IMR-90 (cell line): ENCODE measurements around the gene KPNA3. TPM values are rescaled to one million over a fixed set of nuclear protein-coding genes. Genes with fewer than 3 reads are reported as not detected.

Experiments
- ATAC-seq: fragments of 200-7000 bp; cut with Tn5 transposase; 2 replicates; pipeline ENCODE4 v1.9.1; 2020; ENCODE audit warnings: low read depth, mild to moderate bottlenecking, moderate library complexity
- BruUV-seq: library from RNA; stranded (reverse); fragments of 400-500 nt; replicated peaks from 2 replicates; lab custom pipeline; 2021; lab: Mats Ljungman, UMichigan
- CTCF ChIA-PET: fragments of 300-600 bp; formaldehyde crosslinking; extraction: SDS; loops from one replicate; lab custom pipeline; 2021; ENCODE audit warnings: antibody characterized with exemption; lab: Yijun Ruan, JAX
- POLR2A ChIA-PET: fragments of 300-600 bp; sonication (Branson Sonifier 250); formaldehyde crosslinking; loops from one replicate; lab custom pipeline; 2022; ENCODE audit warnings: antibody characterized with exemption; ENCODE audit not compliant: unreplicated experiment; lab: Charles Lee
- DNase-seq: peaks from one replicate; pipeline ENCODE4 v3.0.0; 2013
- H2AFZ ChIP-seq: replicated peaks from 2 replicates; pipeline ENCODE3; 2013; ENCODE audit warnings: low read length, mild to moderate bottlenecking; ENCODE audit not compliant: poor library complexity
- H2AK5ac ChIP-seq: 2 replicates; pipeline ENCODE4 v1.6.1; 2013; ENCODE audit warnings: low read depth, low read length, inconsistent platforms
- H2AK9ac ChIP-seq: replicated peaks from 2 replicates; pipeline ENCODE3; 2013; ENCODE audit warnings: mild to moderate bottlenecking, low read depth, low read length, moderate library complexity; ENCODE audit not compliant: poor library complexity
- H2BK120ac ChIP-seq: 2 replicates; pipeline ENCODE4 v1.6.1; 2013; ENCODE audit warnings: low read depth, low read length, inconsistent platforms
- H2BK15ac ChIP-seq: 3 replicates; pipeline ENCODE4 v1.6.1; 2013; ENCODE audit warnings: low read depth, low read length, inconsistent platforms
- H2BK20ac ChIP-seq: 2 replicates; pipeline ENCODE4 v1.6.1; 2013; ENCODE audit warnings: low read depth, mild to moderate bottlenecking, inconsistent platforms, low read length, moderate library complexity
- H2BK5ac ChIP-seq: 2 replicates; pipeline ENCODE4 v1.6.1; 2013; ENCODE audit warnings: mild to moderate bottlenecking, low read depth, low read length, inconsistent platforms; ENCODE audit not compliant: poor library complexity, severe bottlenecking
- H3K14ac ChIP-seq: replicated peaks from 2 replicates; pipeline ENCODE4 v1.6.1; 2013; ENCODE audit warnings: low read depth, low read length, inconsistent platforms
- H3K18ac ChIP-seq: 2 replicates; pipeline ENCODE4 v1.6.1; 2013; ENCODE audit warnings: low read depth, low read length, control low read depth
- H3K23ac ChIP-seq: 2 replicates; pipeline ENCODE4 v1.6.1; 2013; ENCODE audit warnings: low read depth, low read length, inconsistent platforms
- H3K27ac ChIP-seq: 2 replicates; pipeline ENCODE4 v1.5.1; 2013; ENCODE audit warnings: mild to moderate bottlenecking, control low read depth, low read length; ENCODE audit not compliant: insufficient read depth
- H3K27me3 ChIP-seq: 2 replicates; pipeline ENCODE4 v1.6.1; 2013; ENCODE audit warnings: low read length; ENCODE audit not compliant: control insufficient read depth, insufficient read depth
- H3K36me3 ChIP-seq: 2 replicates; pipeline ENCODE4 v1.6.1; 2013; ENCODE audit warnings: low read length, mixed read lengths; ENCODE audit not compliant: control insufficient read depth, insufficient read depth
- H3K4ac ChIP-seq: 2 replicates; pipeline ENCODE4 v1.6.1; 2013; ENCODE audit warnings: low read depth, low read length, inconsistent platforms
- H3K4me1 ChIP-seq: 2 replicates; pipeline ENCODE4 v1.6.1; 2013; ENCODE audit warnings: low read length, mixed read lengths; ENCODE audit not compliant: control insufficient read depth, insufficient read depth
- H3K4me2 ChIP-seq: 2 replicates; pipeline ENCODE4 v1.6.1; 2013; ENCODE audit warnings: low read depth, mild to moderate bottlenecking, control low read depth, low read length, moderate library complexity
- H3K4me3 ChIP-seq: 2 replicates; pipeline ENCODE4 v1.5.1; 2013; ENCODE audit warnings: low read depth, mild to moderate bottlenecking, control low read depth, low read length, moderate library complexity; ENCODE audit not compliant: insufficient read depth
- H3K56ac ChIP-seq: 2 replicates; pipeline ENCODE4 v1.6.1; 2013; ENCODE audit warnings: low read length, inconsistent platforms; ENCODE audit not compliant: insufficient read depth; ENCODE audit errors: extremely low read depth
- H3K79me1 ChIP-seq, 2 experiments: 2 replicates each; pipeline ENCODE4 v1.6.1; 2013; ENCODE audit warnings: low read length in 2 of 2, inconsistent platforms in 1 of 2, low read depth in 1 of 2
- H3K9ac ChIP-seq: 2 replicates; pipeline ENCODE4 v1.6.1; 2013; ENCODE audit warnings: low read depth, low read length, control low read depth
- H3K9me1 ChIP-seq: 2 replicates; pipeline ENCODE4 v1.6.1; 2013; ENCODE audit warnings: low read length, inconsistent platforms; ENCODE audit not compliant: insufficient read depth
- H3K9me3 ChIP-seq: 2 replicates; pipeline ENCODE4 v1.6.1; 2013; ENCODE audit warnings: low read length; ENCODE audit not compliant: control insufficient read depth, insufficient read depth
- H4K20me1 ChIP-seq: 2 replicates; pipeline ENCODE4 v1.6.1; 2013; ENCODE audit warnings: low read length, inconsistent platforms; ENCODE audit not compliant: insufficient read depth
- H4K5ac ChIP-seq: 2 replicates; pipeline ENCODE4 v1.6.1; 2013; ENCODE audit warnings: mild to moderate bottlenecking, low read depth, low read length, control low read depth
- H4K8ac ChIP-seq, 2 experiments: 2 replicates each; pipeline ENCODE4 v1.6.1; 2013; ENCODE audit warnings: low read depth in 2 of 2, low read length in 2 of 2, control low read depth in 1 of 2, inconsistent platforms in 1 of 2
- H4K91ac ChIP-seq: 2 replicates; pipeline ENCODE4 v1.6.1; 2013; ENCODE audit warnings: low read depth, low read length, inconsistent platforms; ENCODE audit not compliant: insufficient read depth
- BHLHE40 ChIP-seq: fragments of 150-350 bp; IDR thresholded peaks from 2 replicates; pipeline ENCODE4 v1.6.1; 2016; ENCODE audit warnings: mild to moderate bottlenecking, low read depth, low read length
- CHD1 ChIP-seq: IDR thresholded peaks from 2 replicates; pipeline ENCODE4 v1.6.1; 2012; ENCODE audit warnings: low read depth, low read length, improper control_type of control experiment
- FOS ChIP-seq: fragments of 150-350 bp; IDR thresholded peaks from 2 replicates; pipeline ENCODE4 v1.6.1; 2016; ENCODE audit warnings: low read depth, low read length
- MAZ ChIP-seq: IDR thresholded peaks from 2 replicates; pipeline ENCODE4 v1.6.1; 2012; ENCODE audit warnings: low read depth, mild to moderate bottlenecking, low read length, improper control_type of control experiment, moderate library complexity, borderline replicate concordance
- MXI1 ChIP-seq: IDR thresholded peaks from 2 replicates; pipeline ENCODE4 v1.6.1; 2012; ENCODE audit warnings: low read depth, mild to moderate bottlenecking, low read length, moderate library complexity, borderline replicate concordance
- NFE2L2 ChIP-seq: fragments of 150-350 bp; IDR thresholded peaks from 2 replicates; pipeline ENCODE4 v1.6.1; 2016; ENCODE audit warnings: low read depth, mild to moderate bottlenecking, low read length
- RCOR1 ChIP-seq: IDR thresholded peaks from 2 replicates; pipeline ENCODE4 v1.6.1; 2012; ENCODE audit warnings: mild to moderate bottlenecking, low read length, improper control_type of control experiment; ENCODE audit not compliant: insufficient replicate concordance
- RFX5 ChIP-seq: IDR thresholded peaks from 2 replicates; pipeline ENCODE4 v1.8.0; 2012; ENCODE audit warnings: low read depth, mild to moderate bottlenecking, low read length, moderate library complexity
- WGBS, 2 experiments: methylation state at CpG; one replicate each; pipeline versions ENCODE4 v1.1.5 to v1.1.7; 2013; ENCODE audit warnings: missing lambda C conversion rate in 2 of 2; ENCODE audit not compliant: insufficient read length in 1 of 2; ENCODE audit errors: extremely low coverage in 2 of 2; 5-methylcytosine and 5-hydroxymethylcytosine counted together
- dilution Hi-C: fragments of 300-500 bp; cut with HindIII; formaldehyde crosslinking; loops from one replicate; pipeline ENCODE4 v1.14.3; 2018; ENCODE audit warnings: low sequenced_read_pairs; ENCODE audit not compliant: unreplicated experiment
- in situ Hi-C: fragments of 300-500 bp; cut with MboI; formaldehyde crosslinking; loops from 3 replicates; pipeline ENCODE4 v1.14.3; 2019; ENCODE audit warnings: low sequenced_read_pairs, inconsistent platforms, mixed read lengths
- intact Hi-C: fragments of 100-400 bp; cut with micrococcal nuclease; formaldehyde crosslinking; loops from 2 replicates; pipeline ENCODE4 v1.10.0; 2022
- polyA plus RNA-seq, 3 experiments: library from polyadenylated mRNA; depleted of rRNA; stranded (reverse); fragments of >200 nt; gene quantifications; 2 replicates each; pipeline ENCODE4 v1.2.3, GENCODE V29; 2012; ENCODE audit warnings: low replicate concordance in 1 of 3
- total RNA-seq: library from RNA; depleted of rRNA; stranded (reverse); fragments of >200 nt; gene quantifications from 2 replicates; pipeline ENCODE4 v1.2.3, GENCODE V29; 2012

The KPNA3 gene
- total and polyA plus RNA-seq, 2 of the 4 experiments (the other 2 are of a cell fraction): 25.3 to 48.6 TPM

DNA sequence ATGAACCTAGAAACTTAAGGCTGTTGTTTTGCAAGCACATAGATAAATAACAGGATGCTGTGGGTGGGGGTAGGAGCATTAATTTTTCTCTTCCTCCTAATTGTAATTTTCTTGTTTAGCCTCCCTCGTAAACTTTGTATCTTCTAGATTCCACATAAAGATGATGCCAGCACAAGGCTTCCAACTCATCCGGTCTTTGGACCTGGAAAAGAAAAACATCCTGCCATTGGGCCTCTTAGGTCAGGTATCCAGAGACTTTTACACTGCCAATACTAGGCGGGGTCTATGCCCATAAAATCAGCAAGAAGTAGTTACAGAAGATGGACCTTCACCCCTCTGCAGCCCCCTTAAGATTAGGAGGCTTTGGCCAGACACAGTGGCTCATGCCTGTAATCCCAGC is 35.4 kb upstream of the KPNA3 start:
- H3K9ac ChIP-seq: no peak overlapping the region
- H3K4me2 ChIP-seq: no peak overlapping the region
- no peak overlapping the region for H3K27ac ChIP-seq
- H2AK5ac ChIP-seq: no peak overlapping the region
- H3K18ac ChIP-seq: no peak overlapping the region
- no peak overlapping the region for H3K14ac ChIP-seq
- BruUV-seq: no TSS peak
- no peaks in the 10 kb centered on the region; the same call in 1 of the 2 replicates for H3K9me3 ChIP-seq
- no peak overlapping the region for H2BK20ac ChIP-seq
- H2BK5ac ChIP-seq: no peak overlapping the region
- WGBS, 2 experiments: no CpG with 5 or more reads among the region's 3 CpGs
- H4K8ac ChIP-seq: no peak overlapping the region
- dilution Hi-C loops: no loop called here
- H3K36me3 ChIP-seq: no peaks in the 10 kb centered on the region
- ChIA-PET CTCF (no interaction called here), POLR2A (no interaction called here)
- in situ Hi-C loops: no loop called here
- H3K4me1 ChIP-seq: no peaks in the 10 kb centered on the region
- no peak overlapping the region for H2BK120ac ChIP-seq
- no peak overlapping the region for H3K23ac ChIP-seq
- H3K27me3 ChIP-seq: peaks cover 4% of the 10 kb centered on the region
- H2AFZ ChIP-seq: no peak overlapping the region
- H2AK9ac ChIP-seq: no peak overlapping the region
- TF ChIP-seq FOS: no peak
- TF ChIP-seq BHLHE40: no peak
- TF ChIP-seq CHD1: no peak
- TF ChIP-seq RFX5: no peak
- no peak for TF ChIP-seq NFE2L2
- no peak for TF ChIP-seq MAZ
- TF ChIP-seq RCOR1: no peak
- TF ChIP-seq MXI1: no peak
- intact Hi-C loops: no loop called here
- no peaks in the 10 kb centered on the region; the same call in 1 of the 2 replicates for H3K9me1 ChIP-seq
- no peak overlapping the region for H3K4ac ChIP-seq
- no peaks in the 10 kb centered on the region for H3K79me1 ChIP-seq
- no peak overlapping the region for H4K5ac ChIP-seq
- no peak overlapping the region; the same call in 2 of the 3 replicates for H2BK15ac ChIP-seq
- no peak overlapping the region for H3K56ac ChIP-seq
- H3K4me3 ChIP-seq: no peak overlapping the region
- no peak for ATAC-seq
- DNase-seq: no peak
- H4K20me1 ChIP-seq: no peaks in the 10 kb centered on the region
- no peak overlapping the region for H4K91ac ChIP-seq
